Subcutaneous adipose tissue (tissue), 4 donors: ENCODE data around the gene BRIX1. TPM values are rescaled to one million over a fixed set of nuclear protein-coding genes. Genes with fewer than 3 reads are reported as not detected.

Experiments
- total RNA-seq, 4 donors: library from RNA; depleted of rRNA; stranded (reverse); fragments of >200 nt; gene quantifications; one replicate each; pipeline ENCODE4 v1.1.0, GENCODE V29; 2016
- TF ChIP-seq, protein P1 (sequence below): fragments of 450-650 bp; IDR thresholded peaks from one replicate; pipeline ENCODE4 v1.5.1; 2016; ENCODE audit warnings: low read depth, mild to moderate bottlenecking, control low read depth, antibody characterized with exemption, moderate library complexity

BRIX1 gene
- total RNA-seq, 4 donors from 2014 or later = 14.3 to 33.8 (median 19.1) TPM

DNA sequence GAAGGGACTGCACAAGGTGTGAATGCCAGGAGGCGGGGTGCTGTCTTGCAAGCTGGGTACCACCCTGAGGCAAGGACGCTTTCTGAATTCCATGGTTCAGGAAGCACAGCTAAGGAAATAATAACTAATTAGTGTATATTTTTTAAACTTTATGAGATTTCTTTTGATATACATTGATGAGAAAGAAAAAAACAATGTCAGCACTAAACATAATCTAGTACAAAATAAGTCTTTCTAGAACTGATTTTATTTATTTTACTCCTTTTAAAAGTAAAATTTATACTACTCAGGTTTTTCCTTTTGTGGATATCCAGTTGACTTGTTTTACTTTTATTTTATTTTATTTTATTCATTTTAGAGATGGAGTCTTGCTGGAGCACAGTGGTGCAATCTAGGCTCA lies 17.4 kb downstream of the BRIX1 start:
- TF ChIP-seq, protein P1, sequence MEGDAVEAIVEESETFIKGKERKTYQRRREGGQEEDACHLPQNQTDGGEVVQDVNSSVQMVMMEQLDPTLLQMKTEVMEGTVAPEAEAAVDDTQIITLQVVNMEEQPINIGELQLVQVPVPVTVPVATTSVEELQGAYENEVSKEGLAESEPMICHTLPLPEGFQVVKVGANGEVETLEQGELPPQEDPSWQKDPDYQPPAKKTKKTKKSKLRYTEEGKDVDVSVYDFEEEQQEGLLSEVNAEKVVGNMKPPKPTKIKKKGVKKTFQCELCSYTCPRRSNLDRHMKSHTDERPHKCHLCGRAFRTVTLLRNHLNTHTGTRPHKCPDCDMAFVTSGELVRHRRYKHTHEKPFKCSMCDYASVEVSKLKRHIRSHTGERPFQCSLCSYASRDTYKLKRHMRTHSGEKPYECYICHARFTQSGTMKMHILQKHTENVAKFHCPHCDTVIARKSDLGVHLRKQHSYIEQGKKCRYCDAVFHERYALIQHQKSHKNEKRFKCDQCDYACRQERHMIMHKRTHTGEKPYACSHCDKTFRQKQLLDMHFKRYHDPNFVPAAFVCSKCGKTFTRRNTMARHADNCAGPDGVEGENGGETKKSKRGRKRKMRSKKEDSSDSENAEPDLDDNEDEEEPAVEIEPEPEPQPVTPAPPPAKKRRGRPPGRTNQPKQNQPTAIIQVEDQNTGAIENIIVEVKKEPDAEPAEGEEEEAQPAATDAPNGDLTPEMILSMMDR = no peak

DNA sequence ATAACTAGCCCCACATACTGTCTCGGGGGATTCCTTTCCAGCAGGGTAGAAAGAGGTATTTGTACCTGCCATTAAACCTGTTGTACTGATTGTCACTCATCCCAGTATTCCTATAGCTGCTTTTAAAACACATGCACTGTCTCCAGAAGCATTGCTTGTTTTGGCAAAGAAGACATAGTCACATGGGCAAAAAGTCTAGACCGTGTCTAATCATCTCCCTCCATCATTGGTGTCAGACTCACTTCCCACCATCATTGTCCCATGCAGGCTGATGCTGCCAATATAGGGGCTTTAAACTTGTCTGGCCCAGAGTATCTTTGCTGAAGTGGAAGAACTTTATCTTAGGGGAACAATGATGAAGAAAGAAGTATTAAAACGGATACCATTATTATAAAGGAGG lies 26.4 kb downstream of the BRIX1 start:
- TF ChIP-seq, protein P1 = no peak

DNA sequence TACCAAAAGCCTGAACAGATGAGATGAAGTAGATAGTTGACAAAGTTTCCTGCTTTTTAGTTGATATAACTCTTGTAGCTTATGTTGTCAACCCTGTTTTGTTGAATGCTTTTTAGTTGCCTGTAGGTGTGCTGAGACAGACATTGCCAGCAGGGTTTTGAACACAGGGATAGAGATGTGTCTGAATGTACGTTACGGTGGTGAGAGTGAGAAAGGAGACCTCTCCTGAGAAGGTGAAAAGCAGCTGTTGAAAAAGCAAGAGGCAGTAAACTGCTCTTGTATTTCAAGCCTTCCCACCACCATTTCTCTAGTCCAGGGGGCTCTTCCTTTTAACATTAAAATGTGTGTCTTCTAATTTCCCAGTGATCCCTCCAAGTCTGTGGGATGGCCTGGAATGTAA lies 28.5 kb downstream of the BRIX1 start:
- TF ChIP-seq, protein P1 = no peak

DNA sequence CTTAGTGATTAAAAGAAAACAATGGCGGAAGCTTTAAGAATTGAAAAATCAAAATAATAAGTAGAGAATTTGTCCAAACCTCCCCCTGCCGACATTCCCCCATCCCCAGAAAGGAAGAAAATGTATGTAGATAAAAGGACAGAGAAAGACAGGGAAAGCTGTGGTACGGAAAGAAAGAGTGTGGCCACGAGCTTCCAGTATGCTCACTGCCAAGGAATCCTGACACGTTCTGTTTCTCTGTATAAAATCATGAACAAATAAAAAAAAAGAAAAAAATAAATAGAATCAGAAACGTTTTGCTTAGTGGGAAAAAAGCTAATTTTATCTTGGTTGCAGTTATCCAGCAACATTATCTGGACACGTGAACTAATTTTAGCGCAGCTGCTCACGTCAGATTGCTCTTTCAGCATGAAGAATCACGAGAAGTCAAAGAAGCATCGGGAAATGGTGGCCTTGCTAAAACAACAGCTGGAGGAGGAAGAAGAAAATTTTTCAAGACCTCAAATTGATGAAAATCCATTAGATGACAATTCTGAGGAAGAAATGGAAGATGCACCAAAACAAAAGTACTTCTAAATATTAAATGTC lies 29.0 kb downstream of the BRIX1 start:
- TF ChIP-seq, protein P1 = no peak

DNA sequence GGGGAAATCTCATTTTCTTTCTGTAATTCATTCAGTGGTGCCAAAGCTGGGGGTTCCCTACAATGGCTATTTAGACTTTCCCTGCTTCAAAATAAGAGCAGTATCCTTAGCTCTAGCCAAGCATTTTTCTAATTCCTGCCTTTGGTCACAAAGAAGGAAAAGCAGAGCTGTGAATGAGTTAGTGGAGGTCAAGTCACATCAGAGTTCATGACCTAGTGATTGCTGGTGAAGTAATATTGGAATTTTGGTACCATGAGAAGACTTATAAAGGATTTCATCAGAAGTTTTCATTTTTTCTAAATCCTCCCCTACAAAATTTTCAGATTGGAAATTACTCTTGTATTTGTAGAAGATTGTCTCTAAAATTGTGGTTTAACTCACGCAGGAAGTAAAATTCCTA lies 41.8 kb downstream of the BRIX1 start:
- TF ChIP-seq, protein P1 = no peak

DNA sequence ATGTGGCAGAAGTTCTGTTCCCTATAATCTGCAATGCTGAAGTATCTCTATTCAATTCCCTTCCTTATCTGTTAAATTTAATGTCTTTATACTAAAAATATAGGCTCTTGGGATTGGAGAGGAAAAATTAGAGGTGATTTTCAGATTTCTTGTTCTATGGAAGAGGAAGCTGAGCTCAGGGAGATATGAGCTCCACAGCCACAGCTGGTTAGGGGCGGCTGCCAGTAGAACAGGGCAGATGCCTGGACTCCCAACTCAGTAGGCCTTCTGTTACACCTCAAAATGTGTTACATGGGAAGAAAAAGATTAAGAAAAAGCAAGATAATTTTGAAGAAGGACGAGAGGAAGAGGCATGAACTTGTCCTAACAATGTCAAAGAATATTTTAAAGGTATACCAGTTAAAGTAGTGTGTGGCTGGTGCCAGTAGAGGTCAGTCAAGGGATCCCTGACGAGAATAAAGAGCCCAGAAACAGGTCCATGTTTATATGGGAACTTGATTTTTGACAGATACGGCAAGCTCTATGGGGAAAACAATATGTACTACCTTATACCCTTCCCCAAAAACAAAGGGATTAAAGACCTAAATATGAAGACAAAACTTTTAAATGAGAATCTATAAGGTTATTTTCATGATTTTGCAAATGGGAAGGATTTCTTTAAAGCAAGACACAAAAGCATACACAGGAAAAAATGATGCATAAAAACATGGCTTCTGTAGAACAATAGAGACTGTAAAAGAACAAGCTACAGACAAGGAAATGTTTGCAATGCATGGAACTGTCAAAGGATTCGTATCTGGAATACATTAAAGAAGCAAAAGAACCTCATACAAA lies 42.6 kb downstream of the BRIX1 start:
- TF ChIP-seq, protein P1 = no peak

DNA sequence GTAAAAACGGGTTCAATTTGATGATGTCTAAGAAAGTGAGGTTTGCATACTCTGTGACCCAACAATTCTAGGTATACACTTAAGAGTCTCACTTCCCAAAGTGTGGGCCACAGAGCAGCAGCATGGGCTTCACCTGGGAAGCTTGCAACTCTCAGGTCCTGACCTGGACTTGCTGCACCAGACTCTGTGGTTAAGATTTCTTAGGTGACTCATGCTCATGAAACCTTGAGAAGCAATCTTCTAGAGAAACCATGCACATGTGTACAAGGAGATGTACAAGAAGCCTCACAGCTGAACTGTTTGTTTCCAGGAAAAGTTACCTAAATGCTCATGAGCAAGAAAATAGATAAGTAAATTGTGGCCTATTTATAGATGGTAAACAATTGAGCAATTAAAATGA lies 43.8 kb downstream of the BRIX1 start:
- TF ChIP-seq, protein P1 = no peak
